GM19324 (cell line): ENCODE data around the gene PARP4.
"Not testable (repeated sequence)": the region's sequence is repeated elsewhere in the genome, so short reads cannot be mapped to it uniquely, and the experiment has no call there.

Experiments
- ATAC-seq: cut with Tn5 transposase; IDR thresholded peaks from one replicate; pipeline ENCODE4 v1.9.1; 2021; ENCODE audit warnings: mild to moderate bottlenecking, moderate library complexity; ENCODE audit not compliant: unreplicated experiment, low FRiP score

PARP4 gene

GRCh38 chr13:24512197-24512907 is at the start of gene PARP4:
Gene PARP4, minus strand, starts transcription at chr13:24512778. Its CDS starts 9,002 bp downstream, at chr13:24503776.
- peak; percentile 92 for ATAC-seq

- ATAC-seq = not testable (repeated sequence)
These were observed 48.1 kb upstream of the PARP4 start for GRCh38 chr13:24560579-24561187.

DNA sequence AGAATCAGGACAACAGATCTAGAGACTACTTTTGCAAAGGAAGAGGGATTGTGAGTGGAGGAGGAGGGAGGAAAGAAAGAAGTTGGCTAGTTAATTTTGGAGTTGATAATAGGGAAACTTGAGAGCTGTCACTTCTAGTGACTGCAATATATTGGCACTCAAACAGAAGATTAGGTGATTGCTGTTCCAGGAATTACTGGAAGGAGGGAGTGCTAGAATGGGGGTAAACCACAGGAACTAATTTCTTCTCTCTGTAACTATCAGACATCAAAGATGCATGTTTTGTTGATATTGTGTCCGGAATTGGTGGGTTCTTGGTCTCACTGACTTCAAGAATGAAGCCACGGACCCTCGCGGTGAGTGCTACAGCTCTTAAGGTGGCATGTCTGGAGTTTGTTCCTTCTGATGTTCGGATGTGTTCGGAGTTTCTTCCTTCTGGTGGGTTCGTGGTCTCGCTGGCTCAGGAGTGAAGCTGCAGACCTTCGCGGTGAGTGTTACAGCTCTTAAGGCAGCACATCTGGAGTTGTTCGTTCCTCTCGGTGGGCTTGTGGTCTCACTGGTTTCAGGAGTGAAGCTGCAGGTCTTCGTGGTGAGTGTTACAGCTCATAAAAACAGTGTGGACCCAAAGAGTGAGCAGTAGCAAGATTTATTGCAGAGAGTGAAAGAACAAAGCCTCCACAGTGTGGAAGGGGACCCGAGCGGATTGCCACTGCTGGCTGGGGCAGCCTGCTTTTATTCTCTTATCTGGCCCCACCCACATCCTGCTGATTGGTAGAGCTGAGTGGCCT is 47.0 kb upstream of the PARP4 start:
- ATAC-seq = not testable (repeated sequence)

DNA sequence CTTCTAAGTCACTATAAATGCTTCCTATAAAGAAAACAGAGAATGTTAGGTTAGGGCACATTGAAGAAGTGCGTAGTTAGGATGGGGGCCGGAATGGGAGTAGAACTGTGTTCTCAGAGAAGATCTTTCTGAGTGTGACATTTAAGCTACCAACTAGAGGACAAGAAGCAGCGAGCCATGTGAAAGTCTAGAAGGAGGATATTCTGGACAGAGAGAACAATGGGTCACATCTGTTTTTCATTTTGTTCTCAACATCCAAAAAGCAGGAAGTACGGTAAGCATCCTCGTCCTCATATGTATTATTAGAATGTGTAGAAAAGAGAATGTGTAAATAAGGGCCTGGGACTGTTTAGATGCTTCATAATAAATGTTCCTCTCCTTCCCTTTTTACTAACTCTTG is 44.5 kb upstream of the PARP4 start:
- no peak for ATAC-seq

GRCh38 chr13:24553892-24554291 is 41.3 kb upstream of the PARP4 start:
- ATAC-seq = not testable (repeated sequence)

- ATAC-seq = not testable (repeated sequence)
These were observed 29.1 kb upstream of the PARP4 start for GRCh38 chr13:24541476-24542352.

GRCh38 chr13:24541127-24541475 is 28.5 kb upstream of the PARP4 start:
- ATAC-seq = no peak

- no peak for ATAC-seq
These were observed 27.9 kb upstream of the PARP4 start for GRCh38 chr13:24540236-24541126.

DNA sequence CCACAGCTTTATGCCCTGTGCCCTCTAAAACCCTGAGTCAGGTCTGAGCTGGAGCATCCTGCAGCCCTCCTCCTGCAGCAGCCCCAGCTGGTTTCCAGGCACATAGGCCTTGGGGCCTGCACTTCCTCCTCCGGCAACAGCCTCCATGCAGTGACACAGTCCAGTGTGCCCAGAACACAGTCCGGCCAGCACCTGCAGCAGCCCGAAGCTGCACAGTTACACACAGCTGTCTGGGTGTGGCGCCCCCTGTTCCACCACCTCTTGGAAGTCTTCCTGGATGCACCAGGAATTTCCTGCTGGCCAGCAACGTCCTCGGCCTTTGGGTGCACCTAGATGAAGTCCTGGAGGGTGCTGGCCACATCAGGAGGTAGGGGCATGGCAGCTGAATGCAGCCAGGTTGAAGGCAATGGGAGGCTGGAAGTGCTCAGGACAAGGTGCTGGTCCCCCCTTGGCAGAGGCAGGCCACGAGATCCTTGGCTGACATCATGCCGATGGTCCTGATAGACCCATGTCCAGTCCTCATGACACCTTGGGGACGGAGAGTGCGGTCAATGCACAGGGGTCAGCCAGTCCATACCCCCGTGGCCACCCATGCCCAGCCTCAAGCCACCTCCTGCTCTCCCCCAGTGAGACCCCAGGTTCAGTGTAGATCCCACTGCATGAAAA is 27.1 kb upstream of the PARP4 start:
- no peak for ATAC-seq

DNA sequence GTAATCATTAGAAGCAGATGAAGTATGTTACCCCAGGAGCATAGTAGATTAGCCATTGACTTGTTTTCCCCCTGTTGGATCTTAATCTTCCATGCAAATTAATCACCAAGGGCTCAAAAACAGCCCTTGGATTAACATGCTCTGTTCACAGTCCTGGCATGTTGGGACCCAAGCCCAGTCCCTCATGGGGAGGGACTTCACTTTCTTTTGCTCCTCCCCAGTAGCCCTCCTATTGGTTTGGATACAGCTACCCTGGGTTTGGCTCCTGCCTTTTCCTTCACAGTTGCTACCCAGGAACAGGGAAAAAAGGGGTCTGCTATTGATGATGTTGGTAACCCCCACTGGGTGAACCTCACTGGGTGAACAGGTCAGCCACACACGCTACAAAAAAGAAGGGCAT is 16.9 kb upstream of the PARP4 start:
- no peak for ATAC-seq

DNA sequence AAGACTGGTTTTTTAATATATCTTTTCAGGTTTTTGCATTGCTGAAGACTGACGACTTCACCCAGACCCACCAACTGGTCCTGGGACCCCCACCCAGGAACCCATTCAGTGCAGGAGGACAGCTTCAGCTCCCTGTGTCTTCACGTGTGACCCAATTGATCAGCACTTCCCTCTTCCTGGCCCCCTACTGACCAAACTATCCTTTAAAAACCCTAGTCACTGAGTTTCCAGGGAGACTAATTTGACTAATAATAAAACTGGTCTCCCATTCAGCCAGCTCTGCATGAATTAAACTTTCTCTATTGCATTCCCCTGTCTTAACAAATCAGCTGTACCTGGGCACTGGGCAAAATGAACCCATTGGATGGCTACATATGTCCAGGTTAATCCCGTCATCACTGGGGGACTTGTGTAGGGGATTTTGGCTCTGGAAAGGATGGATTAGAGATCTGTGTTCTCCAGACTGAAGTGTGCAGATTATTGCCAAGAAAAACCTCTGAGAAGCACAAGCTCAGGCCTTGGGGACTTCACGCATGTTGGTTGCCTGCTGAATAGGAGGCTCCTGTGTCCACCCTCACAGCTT is 16.3 kb upstream of the PARP4 start:
- ATAC-seq = no peak

GRCh38 chr13:24527266-24527775 is 14.7 kb upstream of the PARP4 start:
- no peak for ATAC-seq

DNA sequence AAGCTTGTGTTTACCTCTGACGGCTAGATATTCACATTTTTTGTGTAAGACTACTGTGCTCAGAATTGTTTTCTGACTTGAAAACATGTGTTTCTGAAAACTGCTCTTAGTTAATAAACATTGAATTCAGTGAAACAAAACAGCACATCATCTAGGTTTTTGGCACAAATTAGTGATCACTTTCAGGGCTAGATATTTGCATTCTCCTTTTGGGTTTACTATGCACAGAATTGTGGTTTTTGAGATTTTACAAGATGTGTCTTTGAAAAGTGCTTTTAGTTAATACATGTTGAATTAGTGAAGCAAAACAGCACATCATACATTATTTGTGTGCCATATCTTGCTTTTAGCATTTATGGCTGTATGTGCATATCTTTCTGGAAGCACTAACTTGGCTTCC is 8.2 kb upstream of the PARP4 start:
- ATAC-seq = no peak

DNA sequence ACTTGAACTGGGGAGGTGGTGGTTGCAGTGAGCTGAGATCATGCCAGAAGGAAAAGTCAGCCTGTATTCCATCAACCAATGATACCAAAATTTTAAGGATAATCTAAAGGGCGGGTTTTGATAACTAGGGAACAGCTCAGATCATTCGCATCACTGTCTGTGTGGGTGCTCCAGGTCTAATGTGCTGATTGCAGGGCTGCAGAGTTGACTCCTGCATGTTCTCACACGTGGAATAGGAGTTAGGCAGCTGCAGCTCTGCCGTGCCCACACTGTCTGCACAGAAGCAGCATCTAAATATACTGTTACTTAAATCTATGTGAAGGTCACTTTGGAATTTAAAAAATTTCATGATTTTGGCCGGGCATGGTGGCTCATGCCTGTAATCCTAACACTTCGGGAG is 4.3 kb upstream of the PARP4 start:
- ATAC-seq = no peak

- no peak for ATAC-seq
These were observed 283 bp upstream of the PARP4 start for GRCh38 chr13:24512908-24513213.

GRCh38 chr13:24511816-24512196 is 772 bp downstream of the PARP4 start:
- peak; percentile 4 for ATAC-seq

GRCh38 chr13:24511019-24511815 is 1.4 kb downstream of the PARP4 start:
- ATAC-seq = no peak
